ENCODE results near the gene SYNDIG1L. TPM values are rescaled to one million over a fixed set of nuclear protein-coding genes. Genes with fewer than 3 reads are reported as not detected.

The SYNDIG1L gene
- total RNA-seq, 1 experiment from 2014 or later = not detected

GRCh38 chr14:74409441-74409840 is 16.6 kb downstream of the SYNDIG1L start:
- in situ Hi-C loops (cut with HindIII; ENCODE audit: low pct_unique_long_range_greater_than_20kb, low sequenced_read_pairs) = no loop called here

GRCh38 chr14:74408870-74409269 is 17.1 kb downstream of the SYNDIG1L start:
- in situ Hi-C loops (cut with HindIII; ENCODE audit: low pct_unique_long_range_greater_than_20kb, low sequenced_read_pairs) = no loop called here
- no peak for DNase-seq (ENCODE audit: low read depth, low spot score)

More at GRCh38 chr14:74409441-74409840, 16.6 kb downstream of the SYNDIG1L start:
- DNase-seq (ENCODE audit: low read depth, low spot score) = no peak

GRCh38 chr14:74407801-74408154 is 18.2 kb downstream of the SYNDIG1L start:
- no peak for DNase-seq (ENCODE audit: low read depth, low spot score)
- in situ Hi-C loops (cut with HindIII; ENCODE audit: low pct_unique_long_range_greater_than_20kb, low sequenced_read_pairs) = no loop called here

GRCh38 chr14:74407021-74407800 is 18.8 kb downstream of the SYNDIG1L start:
- in situ Hi-C loops (cut with HindIII; ENCODE audit: low pct_unique_long_range_greater_than_20kb, low sequenced_read_pairs) = no loop called here
- no peak for DNase-seq (ENCODE audit: low read depth, low spot score)

- in situ Hi-C loops (cut with HindIII; ENCODE audit: low pct_unique_long_range_greater_than_20kb, low sequenced_read_pairs) = no loop called here
Observed at GRCh38 chr14:74405663-74406062, 20.3 kb downstream of the SYNDIG1L start.

DNA sequence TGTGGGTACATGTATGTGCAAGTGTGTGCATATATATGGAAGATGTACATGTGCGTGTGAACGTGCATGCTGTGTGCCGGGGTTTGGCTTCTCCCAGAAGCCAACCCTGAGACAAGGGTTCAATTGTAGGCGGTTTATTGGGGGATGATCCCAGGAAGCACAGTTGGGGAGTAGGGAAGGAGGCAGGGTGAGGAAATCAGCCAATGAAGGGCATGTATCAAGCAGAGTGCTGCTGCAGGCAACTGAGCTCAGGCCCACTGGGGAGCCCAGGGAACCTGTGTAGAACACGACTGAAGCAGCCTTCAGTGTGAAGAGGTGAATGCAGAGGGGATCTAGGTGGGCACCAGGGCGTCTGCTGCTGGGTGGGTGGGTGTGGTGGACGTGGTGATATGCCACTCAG is 21.6 kb downstream of the SYNDIG1L start:
- DNase-seq (ENCODE audit: low read depth, low spot score) = no peak
- in situ Hi-C loops (cut with HindIII; ENCODE audit: low pct_unique_long_range_greater_than_20kb, low sequenced_read_pairs) = no loop called here

More at GRCh38 chr14:74405663-74406062, 20.3 kb downstream of the SYNDIG1L start:
- no peak for DNase-seq (ENCODE audit: low read depth, low spot score)

DNA sequence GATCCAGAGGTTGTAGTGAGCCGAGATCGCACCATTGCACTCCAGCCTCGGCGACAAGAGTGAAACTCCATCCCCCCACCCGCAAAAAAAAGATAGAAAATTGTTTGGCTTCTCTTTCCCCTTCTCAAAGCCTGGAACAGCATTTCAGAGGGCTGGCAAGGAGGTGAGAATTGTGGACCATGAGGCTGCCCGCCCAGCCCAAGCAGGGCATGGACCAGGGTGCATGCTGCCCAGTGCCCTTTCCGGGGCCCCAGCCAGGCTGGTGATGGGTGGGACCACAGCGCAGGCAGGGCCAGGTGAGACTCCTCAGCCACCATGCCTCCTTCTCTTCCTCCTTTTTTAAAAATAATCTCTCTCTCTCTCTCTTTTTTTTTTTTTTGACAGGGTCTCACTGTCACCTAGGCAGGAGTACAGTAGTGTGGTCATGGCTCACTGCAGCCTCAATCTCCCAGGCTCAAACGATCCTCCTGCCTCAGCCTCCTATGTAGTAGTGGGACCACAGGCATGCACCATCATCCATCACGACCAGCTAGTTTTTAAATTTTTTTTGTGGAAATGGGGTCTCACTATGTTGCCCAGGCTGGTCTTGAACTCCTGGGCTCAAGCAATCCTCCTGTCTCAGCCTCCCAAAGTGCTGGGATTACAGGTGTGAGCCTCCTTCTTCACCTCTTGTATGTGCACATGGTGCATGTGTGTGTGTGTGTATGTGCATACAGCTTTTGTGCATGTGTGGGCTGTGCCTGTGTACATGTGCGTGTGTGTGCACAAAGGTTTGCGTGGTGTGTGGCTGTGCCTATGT is 22.2 kb downstream of the SYNDIG1L start:
- no peak for DNase-seq (ENCODE audit: low read depth, low spot score)
- in situ Hi-C loops (cut with HindIII; ENCODE audit: low pct_unique_long_range_greater_than_20kb, low sequenced_read_pairs) = no loop called here

- in situ Hi-C loops (cut with HindIII; ENCODE audit: low pct_unique_long_range_greater_than_20kb, low sequenced_read_pairs) = no loop called here
Observed at GRCh38 chr14:74402401-74403251, 23.4 kb downstream of the SYNDIG1L start.

GRCh38 chr14:74401504-74402241 is 24.3 kb downstream of the SYNDIG1L start:
- in situ Hi-C loops (cut with HindIII; ENCODE audit: low pct_unique_long_range_greater_than_20kb, low sequenced_read_pairs) = no loop called here
- no peak for DNase-seq (ENCODE audit: low read depth, low spot score)

More at GRCh38 chr14:74402401-74403251, 23.4 kb downstream of the SYNDIG1L start:
- no peak for DNase-seq (ENCODE audit: low read depth, low spot score)

DNA sequence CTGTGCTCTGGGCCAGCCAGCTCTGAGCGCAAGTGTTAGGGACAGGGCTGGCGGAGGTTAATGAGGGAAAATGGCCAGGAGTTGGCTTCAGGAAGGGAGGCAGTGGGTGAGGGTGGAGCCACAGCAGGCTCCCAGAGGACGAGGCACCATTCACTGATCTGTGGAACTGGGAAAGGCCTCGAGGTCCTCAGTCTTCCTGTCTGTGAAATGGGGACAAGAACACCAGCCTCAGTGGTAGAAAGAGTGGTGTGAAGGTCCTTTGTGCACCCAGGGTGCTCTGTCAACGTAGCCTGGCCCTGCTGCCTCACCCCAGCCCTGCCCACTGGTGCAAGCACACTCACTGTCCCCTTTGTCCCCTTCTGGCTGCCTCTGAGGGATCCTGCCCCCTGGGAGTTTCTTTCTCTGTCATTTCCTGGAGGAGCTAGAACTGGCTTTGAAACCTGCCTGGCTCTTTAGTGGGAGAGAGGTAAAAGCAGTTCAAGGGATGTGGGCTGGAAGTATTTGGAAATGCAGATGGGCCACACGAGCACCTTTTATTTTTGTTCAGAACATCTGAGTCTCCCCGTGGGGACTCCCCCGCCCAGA is 25.0 kb downstream of the SYNDIG1L start:
- peak; percentile 3 for DNase-seq (ENCODE audit: low read depth, low spot score)

DNA sequence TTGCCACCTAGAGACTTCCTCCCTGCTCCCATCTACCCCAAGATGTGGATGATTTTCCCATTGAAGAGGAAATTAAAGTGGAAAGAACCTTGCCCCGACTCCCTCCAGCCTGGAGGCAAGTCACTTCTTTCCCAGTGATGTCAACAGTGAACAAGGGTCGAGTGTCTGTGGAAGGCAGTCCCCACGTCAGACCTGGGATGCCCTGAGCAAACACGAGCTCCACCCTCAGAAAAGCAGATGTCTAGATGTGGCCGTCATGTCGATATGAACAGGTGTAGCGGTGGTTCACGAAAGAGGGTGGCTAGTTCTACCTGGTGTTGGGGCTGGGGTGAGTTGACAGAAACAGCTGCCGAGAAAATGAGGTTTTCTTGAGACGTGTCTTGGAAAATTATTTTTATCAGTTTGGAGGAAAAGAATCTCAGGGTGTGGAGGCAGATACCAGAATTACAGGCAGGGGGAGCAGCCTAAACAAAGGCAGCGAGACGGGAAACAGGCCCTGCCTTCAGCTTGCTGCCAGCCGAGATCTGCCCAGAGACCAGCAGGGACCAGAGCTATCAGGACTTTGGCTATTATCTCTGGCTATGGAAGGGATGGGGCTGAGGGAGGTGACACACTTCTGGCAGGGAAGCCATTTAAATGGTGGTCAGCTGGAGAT is 25.9 kb downstream of the SYNDIG1L start:
- peak; percentile 33 for DNase-seq (ENCODE audit: low read depth, low spot score)
- in situ Hi-C loops (cut with HindIII; ENCODE audit: low pct_unique_long_range_greater_than_20kb, low sequenced_read_pairs) = no loop called here

More for the DNA sequence above, 25.0 kb downstream of the SYNDIG1L start:
- in situ Hi-C loops (cut with HindIII; ENCODE audit: low pct_unique_long_range_greater_than_20kb, low sequenced_read_pairs) = no loop called here

GRCh38 chr14:74395094-74395493 is 30.9 kb downstream of the SYNDIG1L start:
- no peak for DNase-seq (ENCODE audit: low read depth, low spot score)
- in situ Hi-C loops (cut with HindIII; ENCODE audit: low pct_unique_long_range_greater_than_20kb, low sequenced_read_pairs) = no loop called here

DNA sequence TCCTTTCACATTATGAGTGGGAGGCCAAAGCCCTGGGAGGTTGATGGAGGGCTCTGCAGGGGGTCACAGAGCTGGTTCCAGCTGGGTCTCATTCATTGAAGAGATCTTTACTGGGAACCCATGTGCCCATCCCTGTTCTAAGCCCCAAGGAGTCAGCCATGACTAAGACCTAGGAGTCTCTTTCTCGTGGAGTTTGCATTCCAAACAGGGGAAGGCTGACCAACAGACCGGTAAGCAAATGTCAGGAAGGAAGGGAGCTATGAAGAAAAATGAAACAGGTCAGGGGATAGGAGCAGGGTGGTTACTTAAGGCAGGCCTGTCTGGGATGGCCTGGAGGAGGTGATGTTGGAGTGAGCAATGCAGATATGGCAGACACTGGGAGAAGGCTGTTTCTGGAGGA is 31.5 kb downstream of the SYNDIG1L start:
- no peak for DNase-seq (ENCODE audit: low read depth, low spot score)
- in situ Hi-C loops (cut with HindIII; ENCODE audit: low pct_unique_long_range_greater_than_20kb, low sequenced_read_pairs) = no loop called here

DNA sequence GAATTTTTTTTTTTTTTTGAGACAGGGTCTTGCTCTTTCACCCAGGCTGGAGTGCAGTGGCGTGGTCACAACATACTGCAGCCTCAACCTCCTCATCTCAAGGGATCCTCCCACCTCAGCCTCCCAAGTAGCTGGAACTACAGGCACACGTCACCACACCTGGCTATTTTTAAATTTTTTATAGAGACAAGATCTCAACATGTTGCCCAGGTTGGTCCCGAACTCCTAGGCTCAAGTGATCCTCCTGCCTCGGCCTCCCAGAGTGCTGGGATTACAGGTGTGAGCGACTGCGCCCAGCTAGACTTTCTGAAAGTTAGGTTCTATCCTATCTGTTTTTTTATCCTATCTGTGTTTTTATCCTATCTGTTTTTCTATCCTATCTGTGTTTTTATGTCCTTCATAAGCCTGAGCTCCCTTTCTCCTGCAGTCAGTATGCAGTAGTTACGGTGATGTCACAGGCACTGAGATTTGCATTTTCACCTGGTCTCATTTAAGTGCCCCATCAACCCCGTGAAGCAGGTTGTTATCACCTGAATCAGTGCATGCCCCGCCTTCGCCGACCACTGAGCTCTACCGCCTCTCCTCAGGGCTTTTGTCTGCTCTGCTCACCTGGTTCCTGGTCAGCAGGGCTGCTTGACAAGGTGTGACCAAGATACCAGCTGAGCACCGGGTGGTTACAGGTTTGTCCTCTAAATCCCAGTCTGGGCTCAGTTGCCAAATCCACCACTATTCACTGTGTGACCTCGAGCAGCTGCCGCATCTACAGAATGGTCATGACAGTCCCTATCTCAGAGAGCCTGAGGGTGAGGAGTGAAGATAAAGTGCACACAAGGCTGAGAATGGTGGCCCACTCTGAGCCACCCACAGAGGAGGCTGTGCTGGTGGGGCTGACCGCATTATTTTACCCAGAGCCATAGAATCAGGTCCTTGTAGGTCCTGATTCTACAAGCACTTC is 33.1 kb downstream of the SYNDIG1L start:
- DNase-seq (ENCODE audit: low read depth, low spot score) = no peak
- in situ Hi-C loops (cut with HindIII; ENCODE audit: low pct_unique_long_range_greater_than_20kb, low sequenced_read_pairs) = no loop called here

DNA sequence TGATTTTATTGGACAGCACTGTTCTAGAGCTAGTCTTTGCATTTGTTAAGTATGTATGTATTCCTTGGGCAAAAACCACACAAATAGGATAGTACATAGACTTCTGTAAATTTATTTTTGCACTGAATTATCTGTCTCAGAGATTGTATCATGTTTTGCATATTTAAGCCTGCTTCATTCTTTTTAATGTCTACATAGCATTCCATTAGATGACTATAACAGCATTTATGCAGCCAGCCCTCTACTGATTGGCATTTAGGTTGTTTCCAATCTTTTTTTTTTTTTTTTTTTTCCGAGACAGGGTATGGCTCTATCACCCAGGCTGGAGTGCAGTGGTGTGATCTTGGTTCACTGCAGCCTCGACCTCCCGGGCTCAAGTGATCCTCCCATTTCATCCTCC is 34.5 kb downstream of the SYNDIG1L start:
- no peak for DNase-seq (ENCODE audit: low read depth, low spot score)

More for the DNA sequence above, 34.5 kb downstream of the SYNDIG1L start:
- in situ Hi-C loops (cut with HindIII; ENCODE audit: low pct_unique_long_range_greater_than_20kb, low sequenced_read_pairs) = no loop called here
